Measurements from ENCODE around the gene NXPH1. TPM values are rescaled to one million over a fixed set of nuclear protein-coding genes. Genes with fewer than 3 reads are reported as not detected.
A peak's percentile ranks its signal among the peaks of the same experiment; 100 is the strongest.

NXPH1 gene
- total RNA-seq, 1 donor from 2014 or later, result 0.13 TPM

- no peak for DNase-seq (ENCODE audit: low read depth)
Observed at GRCh38 chr7:8491544-8492489, 58.4 kb downstream of the NXPH1 start.

- DNase-seq (ENCODE audit: low read depth), result no peak
Observed at GRCh38 chr7:8499128-8499527, 65.7 kb downstream of the NXPH1 start.

- peak; percentile 50 for DNase-seq (ENCODE audit: low read depth)
Observed at GRCh38 chr7:8500286-8500685, 66.9 kb downstream of the NXPH1 start.

GRCh38 chr7:8507566-8507965 is 74.2 kb downstream of the NXPH1 start:
- DNase-seq (ENCODE audit: low read depth), result no peak

- DNase-seq (ENCODE audit: low read depth), result no peak
Observed at GRCh38 chr7:8509621-8510020, 76.2 kb downstream of the NXPH1 start.

GRCh38 chr7:8511855-8512254 is 78.4 kb downstream of the NXPH1 start:
- peak; percentile 92 for DNase-seq (ENCODE audit: low read depth)

GRCh38 chr7:8514781-8515519 is 81.5 kb downstream of the NXPH1 start:
- peak; percentile 17 for DNase-seq (ENCODE audit: low read depth)

GRCh38 chr7:8515640-8516185 is 82.3 kb downstream of the NXPH1 start:
- DNase-seq (ENCODE audit: low read depth), result no peak

- DNase-seq (ENCODE audit: low read depth), result no peak
Observed at GRCh38 chr7:8516976-8517375, 83.6 kb downstream of the NXPH1 start.

GRCh38 chr7:8528311-8528710 is 94.9 kb downstream of the NXPH1 start:
- DNase-seq (ENCODE audit: low read depth), result no peak

- no peak for DNase-seq (ENCODE audit: low read depth)
Observed at GRCh38 chr7:8531991-8532515, 98.6 kb downstream of the NXPH1 start.

- DNase-seq (ENCODE audit: low read depth), result no peak
Observed at GRCh38 chr7:8536431-8536830, 103.0 kb downstream of the NXPH1 start.

- DNase-seq (ENCODE audit: low read depth), result no peak
Observed at GRCh38 chr7:8549046-8549445, 115.6 kb downstream of the NXPH1 start.

- no peak for DNase-seq (ENCODE audit: low read depth)
Observed at GRCh38 chr7:8560501-8560900, 127.1 kb downstream of the NXPH1 start.

- no peak for DNase-seq (ENCODE audit: low read depth)
Observed at GRCh38 chr7:8561449-8561848, 128.0 kb downstream of the NXPH1 start.

- DNase-seq (ENCODE audit: low read depth), result no peak
Observed at GRCh38 chr7:8564281-8564680, 130.9 kb downstream of the NXPH1 start.

- DNase-seq (ENCODE audit: low read depth), result peak; percentile 60
Observed at GRCh38 chr7:8566016-8566415, 132.6 kb downstream of the NXPH1 start.

- no peak for DNase-seq (ENCODE audit: low read depth)
Observed at GRCh38 chr7:8567626-8568025, 134.2 kb downstream of the NXPH1 start.

- no peak for DNase-seq (ENCODE audit: low read depth)
Observed at GRCh38 chr7:8579661-8580194, 146.3 kb downstream of the NXPH1 start.

GRCh38 chr7:8581842-8582241 is 148.4 kb downstream of the NXPH1 start:
- DNase-seq (ENCODE audit: low read depth), result no peak

- no peak for DNase-seq (ENCODE audit: low read depth)
Observed at GRCh38 chr7:8582728-8583127, 149.3 kb downstream of the NXPH1 start.

- no peak for DNase-seq (ENCODE audit: low read depth)
Observed at GRCh38 chr7:8585591-8585990, 152.2 kb downstream of the NXPH1 start.

All from myocyte (in vitro differentiated cells).